GM10266 (cell line): ENCODE measurements around the gene PER1.

Experiments
- DNase-seq: peaks from one replicate; pipeline ENCODE4 v3.0.0; 2012; ENCODE audit errors: extremely low spot score
- TF ChIP-seq, protein P1 (sequence below): IDR thresholded peaks from 2 replicates; pipeline ENCODE4 v1.5.1; 2012; ENCODE audit warnings: mild to moderate bottlenecking, low read depth; ENCODE audit not compliant: control insufficient read depth, insufficient read depth; ENCODE audit errors: missing control alignments

Gene PER1

DNA sequence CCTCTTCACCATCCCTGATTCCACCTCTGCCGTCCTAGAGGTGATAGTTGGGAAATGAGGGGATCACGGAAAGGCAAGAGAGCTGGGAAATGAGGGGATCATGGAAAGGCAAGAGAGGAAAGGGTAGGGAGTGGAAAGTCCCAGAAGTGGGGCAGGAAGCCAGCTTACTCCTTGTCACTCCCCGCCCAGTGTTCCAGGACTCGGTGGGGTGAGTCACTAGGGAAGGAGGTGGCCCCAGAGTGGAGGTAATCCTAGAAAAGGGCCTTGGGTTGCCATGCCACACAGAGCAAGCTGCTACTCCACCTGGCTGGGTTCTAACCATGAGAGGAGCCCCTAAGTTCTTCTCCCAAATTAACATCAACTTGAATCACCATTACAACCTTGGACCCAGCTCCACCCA lies 48.7 kb downstream of the PER1 start:
- TF ChIP-seq, protein P1, sequence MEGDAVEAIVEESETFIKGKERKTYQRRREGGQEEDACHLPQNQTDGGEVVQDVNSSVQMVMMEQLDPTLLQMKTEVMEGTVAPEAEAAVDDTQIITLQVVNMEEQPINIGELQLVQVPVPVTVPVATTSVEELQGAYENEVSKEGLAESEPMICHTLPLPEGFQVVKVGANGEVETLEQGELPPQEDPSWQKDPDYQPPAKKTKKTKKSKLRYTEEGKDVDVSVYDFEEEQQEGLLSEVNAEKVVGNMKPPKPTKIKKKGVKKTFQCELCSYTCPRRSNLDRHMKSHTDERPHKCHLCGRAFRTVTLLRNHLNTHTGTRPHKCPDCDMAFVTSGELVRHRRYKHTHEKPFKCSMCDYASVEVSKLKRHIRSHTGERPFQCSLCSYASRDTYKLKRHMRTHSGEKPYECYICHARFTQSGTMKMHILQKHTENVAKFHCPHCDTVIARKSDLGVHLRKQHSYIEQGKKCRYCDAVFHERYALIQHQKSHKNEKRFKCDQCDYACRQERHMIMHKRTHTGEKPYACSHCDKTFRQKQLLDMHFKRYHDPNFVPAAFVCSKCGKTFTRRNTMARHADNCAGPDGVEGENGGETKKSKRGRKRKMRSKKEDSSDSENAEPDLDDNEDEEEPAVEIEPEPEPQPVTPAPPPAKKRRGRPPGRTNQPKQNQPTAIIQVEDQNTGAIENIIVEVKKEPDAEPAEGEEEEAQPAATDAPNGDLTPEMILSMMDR = no peak
- no peak for DNase-seq

DNA sequence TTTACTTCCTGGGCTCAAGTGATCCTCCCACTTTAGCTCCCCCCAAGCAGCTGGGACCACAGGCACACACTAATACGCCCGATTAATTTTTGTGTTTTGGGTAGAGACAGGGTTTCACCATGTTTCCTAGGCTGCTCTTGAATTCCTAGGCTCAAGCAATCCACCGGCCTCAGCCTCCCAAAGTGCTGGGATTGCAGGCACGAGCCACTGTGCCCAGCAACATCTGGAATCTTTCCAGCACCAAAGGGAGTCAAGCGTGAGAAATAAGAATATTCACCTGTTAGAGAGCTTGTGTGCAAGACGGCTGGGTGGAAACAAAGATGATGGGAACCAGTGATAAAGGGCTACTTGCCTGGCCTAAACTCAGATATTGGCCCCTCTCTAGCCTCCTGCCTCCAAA lies 50.5 kb downstream of the PER1 start:
- TF ChIP-seq, protein P1 = no peak
- no peak for DNase-seq

DNA sequence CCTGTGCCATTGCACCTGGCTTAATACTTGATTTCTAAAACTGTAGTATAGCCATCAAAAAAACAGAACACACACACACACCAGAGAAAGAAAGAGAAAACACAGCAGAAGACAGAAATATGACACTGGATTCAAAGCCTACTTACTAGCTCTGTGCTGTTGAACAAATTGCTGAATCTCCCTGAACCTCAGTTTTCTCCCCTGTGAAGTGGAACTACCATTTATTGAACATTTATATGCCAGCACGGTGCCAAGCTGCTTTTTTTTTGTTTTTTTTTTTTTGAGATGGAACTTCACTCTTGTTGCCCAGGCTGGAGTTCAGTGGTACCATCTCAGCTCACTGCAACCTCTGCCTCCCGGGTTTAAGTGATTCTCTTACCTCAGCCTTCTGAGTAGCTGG lies 51.4 kb downstream of the PER1 start:
- no peak for DNase-seq
- TF ChIP-seq, protein P1 = no peak

DNA sequence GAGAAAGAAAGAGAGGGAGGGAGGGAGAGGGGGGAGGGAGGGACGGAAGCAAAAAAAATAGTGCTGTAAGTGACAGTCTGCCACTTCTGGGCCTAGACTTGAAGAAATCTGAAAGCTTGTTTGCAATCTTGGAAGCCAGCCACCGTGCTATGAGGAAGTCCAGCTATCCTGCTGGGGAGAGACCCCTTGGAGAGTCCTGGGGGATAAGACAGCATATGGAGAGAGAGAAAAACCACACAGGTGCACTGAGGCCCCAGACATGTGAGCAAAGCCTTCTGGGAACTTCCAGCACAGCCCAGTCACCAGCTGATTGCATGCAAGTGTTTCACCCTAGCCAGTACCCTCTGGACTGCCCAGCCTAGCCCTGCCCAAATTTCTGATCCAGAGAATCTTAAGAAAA lies 52.1 kb downstream of the PER1 start:
- DNase-seq = no peak
- TF ChIP-seq, protein P1 = no peak

DNA sequence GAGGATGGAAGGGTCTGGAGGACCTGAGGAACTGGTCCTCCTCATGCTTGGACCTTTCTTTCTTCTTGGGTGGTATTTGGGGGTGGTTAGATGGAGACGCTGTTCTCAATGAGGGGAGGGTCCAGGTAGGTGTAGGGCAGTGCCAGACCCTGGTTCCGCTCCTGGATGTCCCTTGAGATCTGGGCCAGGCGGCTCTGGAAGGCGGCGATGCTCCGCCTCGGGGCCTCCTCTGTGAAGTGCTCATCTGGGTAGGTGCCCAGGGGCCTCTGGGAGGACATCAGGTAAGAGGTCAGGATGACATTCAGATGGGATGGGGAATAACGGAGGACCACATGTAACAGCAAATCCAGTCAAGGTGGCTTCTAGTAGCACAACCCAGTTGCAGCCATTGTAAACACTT lies 55.7 kb downstream of the PER1 start:
- TF ChIP-seq, protein P1 = no peak

DNA sequence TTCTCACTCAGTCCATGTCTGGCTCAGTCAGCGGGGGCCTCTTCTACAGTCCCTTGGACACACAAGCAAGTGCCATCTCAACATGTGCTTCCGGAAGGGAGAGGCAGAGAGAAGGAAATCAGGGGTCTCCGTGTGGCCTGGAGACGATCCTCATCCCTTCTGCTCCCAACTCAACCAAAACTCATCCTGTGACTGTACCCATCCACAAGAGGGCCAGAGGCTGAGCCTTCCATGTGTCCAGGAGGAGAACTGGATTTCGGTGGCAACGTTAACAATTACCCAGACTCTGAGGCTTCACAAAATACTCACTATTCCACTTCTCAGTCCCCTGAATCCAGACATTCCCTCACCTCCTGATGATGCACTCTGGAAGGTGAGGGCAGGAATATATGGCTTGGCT lies 56.8 kb downstream of the PER1 start:
- no peak for DNase-seq
- TF ChIP-seq, protein P1 = no peak

More for the DNA sequence above, 55.7 kb downstream of the PER1 start:
- DNase-seq = no peak

DNA sequence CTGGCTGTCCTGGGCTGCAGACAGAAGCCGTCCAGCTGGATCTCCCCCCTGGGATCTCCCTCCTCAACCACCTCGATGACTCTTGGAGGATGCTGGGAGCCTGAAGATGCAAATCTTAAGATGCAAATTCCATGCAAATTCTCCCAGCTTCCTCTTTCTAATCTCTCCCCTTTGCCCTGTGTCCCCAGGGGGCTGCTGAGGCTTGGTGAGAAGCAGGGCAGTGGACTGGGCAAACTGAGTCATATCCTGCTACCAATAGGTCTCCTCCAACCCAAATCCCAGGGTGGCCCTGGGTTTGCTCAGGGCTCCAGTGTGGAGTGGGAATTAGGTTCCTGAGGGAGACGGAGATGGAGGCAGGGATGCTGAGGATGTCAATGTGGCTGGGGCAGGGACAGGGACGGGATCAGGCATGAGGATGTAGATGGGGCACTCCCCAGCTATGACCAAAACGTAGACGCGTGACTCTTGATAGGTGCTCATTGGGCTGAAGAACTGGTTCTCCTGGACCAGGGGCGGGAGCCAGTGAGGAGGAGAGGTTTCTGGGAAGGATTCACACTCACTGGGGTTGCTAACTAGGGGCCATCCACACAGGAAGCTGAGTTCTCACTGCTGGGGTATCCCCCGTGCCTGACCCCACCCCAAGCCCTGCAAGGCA lies 61.0 kb downstream of the PER1 start:
- DNase-seq = peak; percentile 61

More for the DNA sequence above, 61.0 kb downstream of the PER1 start:
- TF ChIP-seq, protein P1 = no peak
